ENCODE measurements around the gene KAZN.

KAZN gene

GRCh38 chr1:14795589-14795988 lies 197.1 kb downstream of the KAZN start:
- no peak for DNase-seq (ENCODE audit: low read depth)

GRCh38 chr1:14800014-14800413 lies 201.5 kb downstream of the KAZN start:
- DNase-seq (ENCODE audit: low read depth): no peak

GRCh38 chr1:14800500-14801076 lies 202.1 kb downstream of the KAZN start:
- DNase-seq (ENCODE audit: low read depth): no peak

GRCh38 chr1:14803002-14803789 lies 204.7 kb downstream of the KAZN start:
- DNase-seq (ENCODE audit: low read depth): no peak

- no peak for DNase-seq (ENCODE audit: low read depth)
Measured at GRCh38 chr1:14804626-14805025, 206.1 kb downstream of the KAZN start.

- DNase-seq (ENCODE audit: low read depth): no peak
Measured at GRCh38 chr1:14806772-14807171, 208.3 kb downstream of the KAZN start.

GRCh38 chr1:14808768-14809167 lies 210.3 kb downstream of the KAZN start:
- no peak for DNase-seq (ENCODE audit: low read depth)

GRCh38 chr1:14809191-14809981 lies 210.9 kb downstream of the KAZN start:
- DNase-seq (ENCODE audit: low read depth): no peak

GRCh38 chr1:14810595-14811361 lies 212.3 kb downstream of the KAZN start:
- DNase-seq (ENCODE audit: low read depth): no peak

- no peak for DNase-seq (ENCODE audit: low read depth)
Measured at GRCh38 chr1:14811573-14811972, 213.1 kb downstream of the KAZN start.

- no peak for DNase-seq (ENCODE audit: low read depth)
Measured at GRCh38 chr1:14812189-14812588, 213.7 kb downstream of the KAZN start.

GRCh38 chr1:14815175-14815877 lies 216.8 kb downstream of the KAZN start:
- DNase-seq (ENCODE audit: low read depth): no peak

GRCh38 chr1:14817223-14818170 lies 219.0 kb downstream of the KAZN start:
- no peak for DNase-seq (ENCODE audit: low read depth)

GRCh38 chr1:14820295-14821085 lies 222.0 kb downstream of the KAZN start:
- DNase-seq (ENCODE audit: low read depth): no peak

GRCh38 chr1:14822493-14822892 lies 224.0 kb downstream of the KAZN start:
- DNase-seq (ENCODE audit: low read depth): no peak

GRCh38 chr1:14822996-14823395 lies 224.5 kb downstream of the KAZN start:
- DNase-seq (ENCODE audit: low read depth): no peak

- DNase-seq (ENCODE audit: low read depth): no peak
Measured at GRCh38 chr1:14824314-14824915, 225.9 kb downstream of the KAZN start.

GRCh38 chr1:14825396-14825795 lies 226.9 kb downstream of the KAZN start:
- no peak for DNase-seq (ENCODE audit: low read depth)

GRCh38 chr1:14826172-14826636 lies 227.7 kb downstream of the KAZN start:
- no peak for DNase-seq (ENCODE audit: low read depth)

Data from stimulated activated CD8-positive, alpha-beta memory T cell treated with anti-CD3 and anti-CD28 coated beads, Interleukin-7, amount 100 ng/mL, for 24 hours (primary cell).